Islet of Langerhans (tissue), 1 donor: ENCODE data around the gene POLE.

ENCODE experiments used
- FAIRE-seq: peaks from one replicate; lab custom pipeline; 2011; peaks lifted over from hg19 to GRCh38; lab: Jason Lieb, UNC

The POLE gene

GRCh38 chr12:132576701-132577100, 110.4 kb downstream of the POLE start:
- FAIRE-seq = no peak

GRCh38 chr12:132575661-132576060, 111.5 kb downstream of the POLE start:
- no peak for FAIRE-seq

GRCh38 chr12:132574271-132574996, 112.7 kb downstream of the POLE start:
- FAIRE-seq = no peak
